Vagina (tissue), 2 donors: ENCODE data around the gene DES. TPM values are rescaled to one million over a fixed set of nuclear protein-coding genes. Genes with fewer than 3 reads are reported as not detected.

ENCODE experiments used
- DNase-seq, 2 donors: peaks; one replicate each; pipeline ENCODE4 v3.0.0-alpha.2; 2017; ENCODE audit errors: extremely low spot score in 2 of 2
- H3K27ac ChIP-seq: fragments of 200-600 bp; sonication (generic); one replicate; pipeline ENCODE4 v1.5.1; 2019
- H3K27me3 ChIP-seq: fragments of 200-600 bp; sonication (generic); one replicate; pipeline ENCODE4 v1.5.1; 2019
- H3K36me3 ChIP-seq, 2 donors: fragments of 200-600 bp; sonication (generic); one replicate each; pipeline ENCODE4 v1.5.1; 2017 to 2019
- H3K4me1 ChIP-seq: fragments of 200-600 bp; sonication (generic); one replicate; pipeline ENCODE4 v1.5.1; 2019
- H3K4me3 ChIP-seq, 2 donors: fragments of 200-600 bp; sonication (generic); 1 replicate in 1 of 2; 2 replicates in 1 of 2; pipeline ENCODE4 v1.5.1; 2016 to 2019
- H3K9me3 ChIP-seq: fragments of 200-600 bp; sonication (generic); one replicate; pipeline ENCODE4 v1.5.1; 2019
- POLR2A ChIP-seq, 2 donors: fragments of 450-650 bp; IDR thresholded peaks; one replicate each; pipeline ENCODE4 v1.6.1; 2017; ENCODE audit warnings: antibody characterized with exemption in 2 of 2, mild to moderate bottlenecking in 2 of 2, moderate library complexity in 2 of 2
- POLR2AphosphoS5 ChIP-seq, 2 donors: sonication (generic); formaldehyde crosslinking; IDR thresholded peaks; one replicate each; pipeline ENCODE4 v1.9.0; 2017; ENCODE audit warnings: antibody characterized with exemption in 2 of 2, mild to moderate bottlenecking in 2 of 2, low read depth in 1 of 2; ENCODE audit not compliant: insufficient read depth in 1 of 2
- intact Hi-C: fragments of 100-400 bp; cut with DNase I; formaldehyde crosslinking; loops from one replicate; pipeline ENCODE4 v1.15.1; 2023
- total RNA-seq: library from RNA; depleted of rRNA; stranded (reverse); fragments of >200 nt; gene quantifications from one replicate; pipeline ENCODE4 v1.2.3, GENCODE V29; 2016
- TF ChIP-seq, protein P1 (sequence below), 3 experiments: fragments of 450-650 bp in 2 of 3; fragments of 200-600 bp in 1 of 3; sonication (generic) in 1 of 3; IDR thresholded peaks; one replicate each; pipeline ENCODE4 v1.5.1; 2017 to 2019; ENCODE audit warnings: antibody characterized with exemption in 3 of 3, mild to moderate bottlenecking in 2 of 3, moderate library complexity in 2 of 3

Gene DES
- total RNA-seq, 1 donor from 2014 or later: 883 TPM

GRCh38 chr2:219443697-219444023, 25.5 kb downstream of the DES start:
- no peak for DNase-seq
- no peak for TF ChIP-seq POLR2AphosphoS5 (IDR thresholded peaks at IDR 0.05; ENCODE audit: insufficient read depth in 1 of 2, low read depth in 1 of 2)
- TF ChIP-seq POLR2A (IDR thresholded peaks at IDR 0.05): no peak
- TF ChIP-seq, protein P1, sequence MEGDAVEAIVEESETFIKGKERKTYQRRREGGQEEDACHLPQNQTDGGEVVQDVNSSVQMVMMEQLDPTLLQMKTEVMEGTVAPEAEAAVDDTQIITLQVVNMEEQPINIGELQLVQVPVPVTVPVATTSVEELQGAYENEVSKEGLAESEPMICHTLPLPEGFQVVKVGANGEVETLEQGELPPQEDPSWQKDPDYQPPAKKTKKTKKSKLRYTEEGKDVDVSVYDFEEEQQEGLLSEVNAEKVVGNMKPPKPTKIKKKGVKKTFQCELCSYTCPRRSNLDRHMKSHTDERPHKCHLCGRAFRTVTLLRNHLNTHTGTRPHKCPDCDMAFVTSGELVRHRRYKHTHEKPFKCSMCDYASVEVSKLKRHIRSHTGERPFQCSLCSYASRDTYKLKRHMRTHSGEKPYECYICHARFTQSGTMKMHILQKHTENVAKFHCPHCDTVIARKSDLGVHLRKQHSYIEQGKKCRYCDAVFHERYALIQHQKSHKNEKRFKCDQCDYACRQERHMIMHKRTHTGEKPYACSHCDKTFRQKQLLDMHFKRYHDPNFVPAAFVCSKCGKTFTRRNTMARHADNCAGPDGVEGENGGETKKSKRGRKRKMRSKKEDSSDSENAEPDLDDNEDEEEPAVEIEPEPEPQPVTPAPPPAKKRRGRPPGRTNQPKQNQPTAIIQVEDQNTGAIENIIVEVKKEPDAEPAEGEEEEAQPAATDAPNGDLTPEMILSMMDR (IDR thresholded peaks at IDR 0.05): no peak
- Histone ChIP-seq H3K27ac (peak overlapping the region; percentile 87), H3K4me1 (peaks cover 31% of the 10 kb centered on the region), H3K27me3 (no peaks in the 10 kb centered on the region), H3K9me3 (no peaks in the 10 kb centered on the region), H3K4me3 (peak overlapping the region in 1 of 2 donors; percentile 30), H3K36me3 (no peaks in the 10 kb centered on the region)
- intact Hi-C loops: no loop called here

- Histone ChIP-seq H3K27ac (peak overlapping the region; percentile 87), H3K27me3 (no peaks in the 10 kb centered on the region), H3K4me3 (peak overlapping the region; percentile 8 to 30), H3K9me3 (no peaks in the 10 kb centered on the region), H3K36me3 (no peaks in the 10 kb centered on the region), H3K4me1 (peaks cover 31% of the 10 kb centered on the region)
- no peak for DNase-seq
- intact Hi-C loops: no loop called here
- TF ChIP-seq POLR2A (IDR thresholded peaks at IDR 0.05) (no peak), POLR2AphosphoS5 (IDR thresholded peaks at IDR 0.05; ENCODE audit: insufficient read depth in 1 of 2, low read depth in 1 of 2) (peak in 1 of 2 donors; percentile 51)
- TF ChIP-seq, protein P1 (IDR thresholded peaks at IDR 0.05): no peak
These were observed 26.5 kb downstream of the DES start for GRCh38 chr2:219444566-219445091.

- peak overlapping the region; percentile 8 to 30 for H3K4me3 ChIP-seq
- H3K27ac ChIP-seq: peak overlapping the region; percentile 87
These were observed 27.1 kb downstream of the DES start for GRCh38 chr2:219445220-219445640.

DNA sequence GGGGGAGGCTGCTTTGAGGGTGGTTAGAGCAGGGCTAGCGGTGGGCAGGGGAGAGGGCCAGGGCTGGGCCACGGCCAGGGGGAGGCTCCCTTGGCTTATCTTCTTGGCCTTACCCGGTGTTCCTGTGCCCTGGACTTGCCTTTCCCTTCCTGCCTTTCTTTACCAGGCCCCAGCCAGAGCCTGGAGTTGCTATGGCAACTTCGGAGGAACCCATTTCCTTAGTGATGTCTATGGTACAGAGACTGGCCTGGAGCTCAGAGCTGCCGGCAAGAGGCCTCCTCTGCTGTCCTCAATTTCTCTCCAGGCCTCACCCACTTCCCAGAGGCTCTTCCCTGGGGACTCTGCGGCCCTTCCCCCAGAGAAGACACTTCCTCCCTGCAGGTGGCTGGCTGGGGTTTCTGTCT, 27.9 kb downstream of the DES start:
- peak overlapping the region in 1 of 2 donors; percentile 30 for H3K4me3 ChIP-seq
- H3K9me3 ChIP-seq: no peaks in the 10 kb centered on the region
- peaks cover 27% of the 10 kb centered on the region for H3K4me1 ChIP-seq
- H3K36me3 ChIP-seq: no peaks in the 10 kb centered on the region
- H3K27me3 ChIP-seq: no peaks in the 10 kb centered on the region
- intact Hi-C loops: no loop called here
- peak overlapping the region; percentile 87 for H3K27ac ChIP-seq
- no peak for TF ChIP-seq POLR2AphosphoS5 (IDR thresholded peaks at IDR 0.05; ENCODE audit: insufficient read depth in 1 of 2, low read depth in 1 of 2)
- TF ChIP-seq, protein P1 (IDR thresholded peaks at IDR 0.05): no peak
- TF ChIP-seq POLR2A (IDR thresholded peaks at IDR 0.05): no peak
- no peak for DNase-seq

More at GRCh38 chr2:219445220-219445640, 27.1 kb downstream of the DES start:
- peaks cover 31% of the 10 kb centered on the region for H3K4me1 ChIP-seq
- H3K27me3 ChIP-seq: no peaks in the 10 kb centered on the region
- H3K9me3 ChIP-seq: no peaks in the 10 kb centered on the region
- intact Hi-C loops: no loop called here
- DNase-seq: no peak
- no peaks in the 10 kb centered on the region for H3K36me3 ChIP-seq
- TF ChIP-seq POLR2A (IDR thresholded peaks at IDR 0.05): no peak
- TF ChIP-seq POLR2AphosphoS5 (IDR thresholded peaks at IDR 0.05; ENCODE audit: insufficient read depth in 1 of 2, low read depth in 1 of 2): no peak
- TF ChIP-seq, protein P1 (IDR thresholded peaks at IDR 0.05): no peak

DNA sequence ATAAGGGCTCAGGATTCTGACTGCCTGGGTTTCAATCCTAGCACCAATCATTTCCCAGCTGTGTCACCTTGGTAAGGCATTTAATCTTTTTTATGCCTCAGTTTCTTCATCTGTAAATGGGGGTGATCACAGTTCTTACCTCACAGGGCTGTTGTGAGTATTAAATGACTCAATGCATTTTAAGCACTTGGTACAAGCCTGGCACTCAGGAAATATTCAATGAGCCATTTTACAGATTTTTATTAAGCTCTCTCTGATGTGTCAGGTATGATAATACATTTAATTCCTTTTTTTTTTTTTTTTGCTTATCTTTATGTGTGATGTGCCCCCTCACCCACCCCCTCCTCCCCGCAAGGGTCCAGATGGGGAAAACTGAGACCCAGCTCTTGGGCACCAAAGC, 28.5 kb downstream of the DES start:
- Histone ChIP-seq H3K27me3 (no peaks in the 10 kb centered on the region), H3K4me3 (no peak overlapping the region), H3K9me3 (no peaks in the 10 kb centered on the region), H3K36me3 (no peaks in the 10 kb centered on the region), H3K4me1 (peaks cover 23% of the 10 kb centered on the region), H3K27ac (peak overlapping the region; percentile 88)
- DNase-seq: no peak
- TF ChIP-seq POLR2AphosphoS5 (IDR thresholded peaks at IDR 0.05; ENCODE audit: insufficient read depth in 1 of 2, low read depth in 1 of 2): no peak
- TF ChIP-seq, protein P1 (IDR thresholded peaks at IDR 0.05): no peak
- TF ChIP-seq POLR2A (IDR thresholded peaks at IDR 0.05): no peak
- intact Hi-C loops: no loop called here
